H1 (cell line): ENCODE results near the gene RTP1. TPM values are rescaled to one million over a fixed set of nuclear protein-coding genes. Genes with fewer than 3 reads are reported as not detected.

ENCODE experiments used
- CTCF ChIA-PET: fragments of 300-600 bp; sonication (Branson Sonifier 250); formaldehyde crosslinking; loops from one replicate; lab custom pipeline; 2021; ENCODE audit not compliant: partially characterized antibody; lab: Charles Lee
- POLR2A ChIA-PET: fragments of 300-600 bp; sonication (Branson Sonifier 250); formaldehyde crosslinking; loops from one replicate; lab custom pipeline; 2021; ENCODE audit warnings: inconsistent platforms; ENCODE audit not compliant: partially characterized antibody; lab: Charles Lee
- DNase-seq, 2 experiments: peaks; one replicate each; pipeline versions ENCODE4 v3.0.0 to v3.0.0-alpha.2; 2010 to 2022; ENCODE audit warnings: low spot score in 2 of 2, low read depth in 1 of 2, mixed read lengths in 1 of 2
- FAIRE-seq: peaks from 2 replicates; lab custom pipeline; 2011; peaks lifted over from hg19 to GRCh38; lab: Jason Lieb, UNC
- H2AFZ ChIP-seq: 2 replicates; pipeline ENCODE4 v1.8.1; 2012; ENCODE audit warnings: low read length, inconsistent platforms
- H2AK5ac ChIP-seq: 2 replicates; pipeline ENCODE4 v1.6.1; 2013; ENCODE audit warnings: low read depth, low read length
- H2BK120ac ChIP-seq: replicated peaks from 2 replicates; pipeline ENCODE3; 2013; ENCODE audit warnings: low read depth, low read length, inconsistent platforms
- H2BK12ac ChIP-seq: 2 replicates; pipeline ENCODE4 v1.6.1; 2013; ENCODE audit warnings: low read depth, low read length
- H2BK15ac ChIP-seq: 2 replicates; pipeline ENCODE4 v1.6.1; 2013; ENCODE audit warnings: low read length
- H2BK20ac ChIP-seq: 2 replicates; pipeline ENCODE4 v1.6.1; 2013; ENCODE audit warnings: low read length
- H2BK5ac ChIP-seq: 2 replicates; pipeline ENCODE4 v1.6.1; 2013; ENCODE audit warnings: low read depth, low read length
- H3K14ac ChIP-seq: 2 replicates; pipeline ENCODE4 v1.6.1; 2013; ENCODE audit warnings: inconsistent platforms; ENCODE audit not compliant: insufficient read length
- H3K18ac ChIP-seq: 2 replicates; pipeline ENCODE4 v1.6.1; 2013; ENCODE audit warnings: low read length; ENCODE audit errors: extremely low read depth
- H3K23ac ChIP-seq: 2 replicates; pipeline ENCODE4 v1.6.1; 2013; ENCODE audit warnings: inconsistent platforms; ENCODE audit not compliant: insufficient read length
- H3K23me2 ChIP-seq: 2 replicates; pipeline ENCODE4 v1.6.1; 2013; ENCODE audit warnings: low read depth, low read length
- H3K27ac ChIP-seq: 2 replicates; pipeline ENCODE4 v1.6.1; 2011; ENCODE audit warnings: low read depth, low read length, inconsistent platforms
- H3K27me3 ChIP-seq, 4 experiments: replicated peaks in 1 of 4; 1 replicate in 1 of 4; 2 replicates in 3 of 4; pipeline versions ENCODE4 v1.6.1 to v1.8.1; 2011 to 2013; ENCODE audit warnings: low read length in 3 of 4, mild to moderate bottlenecking in 3 of 4, inconsistent platforms in 2 of 4, mixed read lengths in 2 of 4, moderate library complexity in 1 of 4; ENCODE audit not compliant: control insufficient read depth in 3 of 4, insufficient read depth in 3 of 4; ENCODE audit errors: extremely low read depth in 1 of 4
- H3K36me3 ChIP-seq, 4 experiments: 2 replicates each; pipeline versions ENCODE4 v1.6.1 to v1.8.1; 2011 to 2013; ENCODE audit warnings: mild to moderate bottlenecking in 4 of 4, low read length in 3 of 4, moderate library complexity in 2 of 4, control low read depth in 1 of 4, inconsistent platforms in 1 of 4; ENCODE audit not compliant: insufficient read depth in 4 of 4, control insufficient read depth in 2 of 4
- H3K4ac ChIP-seq: replicated peaks from 2 replicates; pipeline ENCODE3; 2013; ENCODE audit warnings: low read length, low read depth, mixed read lengths, inconsistent platforms; ENCODE audit not compliant: insufficient read length
- H3K4me1 ChIP-seq, 4 experiments: replicated peaks in 1 of 4; 1 replicate in 1 of 4; 2 replicates in 3 of 4; pipeline versions ENCODE4 v1.6.1 to v1.8.1; 2011 to 2013; ENCODE audit warnings: low read length in 3 of 4, inconsistent platforms in 2 of 4, mixed read lengths in 1 of 4; ENCODE audit not compliant: insufficient read depth in 4 of 4, control insufficient read depth in 3 of 4
- H3K4me2 ChIP-seq, 2 experiments: 2 replicates each; pipeline versions ENCODE4 v1.6.1 to v1.8.1; 2011 to 2013; ENCODE audit warnings: low read depth in 2 of 2, low read length in 2 of 2, control low read depth in 1 of 2, inconsistent platforms in 1 of 2, mild to moderate bottlenecking in 1 of 2; ENCODE audit not compliant: insufficient read depth in 1 of 2
- H3K4me3 ChIP-seq, 4 experiments: fragments of 200-600, 300-600 bp in 1 of 4; sonication (generic), shearing (Covaris generic), sonication (Bioruptor Twin) in 1 of 4; 2 replicates each; pipeline versions ENCODE4 v1.5.1 to v1.8.1; 2011 to 2016; ENCODE audit warnings: low read length in 4 of 4, low read depth in 3 of 4, control low read depth in 2 of 4, inconsistent platforms in 2 of 4, mild to moderate bottlenecking in 2 of 4, mixed read lengths in 1 of 4, moderate library complexity in 1 of 4; ENCODE audit not compliant: insufficient read depth in 2 of 4; ENCODE audit errors: extremely low read depth in 1 of 4
- H3K56ac ChIP-seq: replicated peaks from 2 replicates; pipeline ENCODE3; 2013; ENCODE audit warnings: low read depth, mild to moderate bottlenecking, mixed read lengths, low read length, inconsistent platforms; ENCODE audit not compliant: insufficient read length
- H3K79me1 ChIP-seq: 2 replicates; pipeline ENCODE4 v1.6.1; 2013; ENCODE audit warnings: low read depth, low read length, control low read depth
- H3K79me2 ChIP-seq, 2 experiments: 2 replicates each; pipeline versions ENCODE4 v1.6.1 to v1.8.1; 2012 to 2013; ENCODE audit warnings: low read length in 2 of 2, mild to moderate bottlenecking in 2 of 2, inconsistent platforms in 1 of 2; ENCODE audit not compliant: insufficient read depth in 2 of 2, control insufficient read depth in 1 of 2
- H3K9ac ChIP-seq, 4 experiments: replicated peaks in 1 of 4; 1 replicate in 1 of 4; 2 replicates in 3 of 4; pipeline versions ENCODE4 v1.6.1 to v1.8.1; 2011 to 2013; ENCODE audit warnings: low read depth in 3 of 4, low read length in 3 of 4, control low read depth in 2 of 4, mild to moderate bottlenecking in 2 of 4, moderate library complexity in 2 of 4, inconsistent platforms in 1 of 4; ENCODE audit errors: extremely low read depth in 1 of 4
- H3K9me3 ChIP-seq, 2 experiments: 2 replicates each; pipeline versions ENCODE4 v1.6.1 to v1.8.1; 2012 to 2013; ENCODE audit warnings: mild to moderate bottlenecking in 2 of 2, moderate library complexity in 2 of 2, control low read depth in 1 of 2, inconsistent platforms in 1 of 2, low read depth in 1 of 2, low read length in 1 of 2, mixed read lengths in 1 of 2; ENCODE audit not compliant: insufficient read depth in 2 of 2
- H4K20me1 ChIP-seq, 2 experiments: replicated peaks in 1 of 2; 2 replicates each; pipeline versions ENCODE3 to v1.8.1; 2011 to 2013; ENCODE audit warnings: inconsistent platforms in 2 of 2, low read length in 2 of 2, mild to moderate bottlenecking in 1 of 2; ENCODE audit not compliant: insufficient read depth in 2 of 2, control insufficient read depth in 1 of 2
- H4K5ac ChIP-seq: 2 replicates; pipeline ENCODE4 v1.6.1; 2013; ENCODE audit warnings: low read length, low read depth, mixed read lengths, inconsistent platforms; ENCODE audit not compliant: insufficient read length
- H4K8ac ChIP-seq: 2 replicates; pipeline ENCODE4 v1.8.0; 2013; ENCODE audit warnings: mild to moderate bottlenecking, moderate library complexity, low read length, inconsistent platforms; ENCODE audit not compliant: insufficient read depth; ENCODE audit errors: extremely low read depth
- H4K91ac ChIP-seq: replicated peaks from 2 replicates; pipeline ENCODE3; 2013; ENCODE audit warnings: low read length, mixed read lengths, inconsistent platforms; ENCODE audit not compliant: insufficient read length
- CEBPB ChIP-seq: IDR thresholded peaks from 2 replicates; pipeline ENCODE4 v1.6.1; 2012; ENCODE audit warnings: low read depth, low read length
- CTBP2 ChIP-seq: IDR thresholded peaks from 2 replicates; pipeline ENCODE4 v1.7.0; 2011; ENCODE audit warnings: borderline replicate concordance, mild to moderate bottlenecking, moderate library complexity, mixed read lengths, low read length; ENCODE audit not compliant: insufficient read depth, insufficient read length
- CTCF ChIP-seq, 3 experiments: IDR thresholded peaks; 1 replicate in 2 of 3; 2 replicates in 1 of 3; pipeline versions ENCODE4 v1.5.1 to v1.6.1; 2011; ENCODE audit warnings: low read length in 3 of 3, mild to moderate bottlenecking in 3 of 3, inconsistent platforms in 2 of 3, low read depth in 1 of 3, moderate library complexity in 1 of 3; ENCODE audit not compliant: insufficient read depth in 1 of 3; ENCODE audit errors: control extremely low read depth in 1 of 3
- EGR1 ChIP-seq: IDR thresholded peaks from 2 replicates; pipeline ENCODE4 v1.6.1; 2011; ENCODE audit warnings: low read depth, low read length, borderline replicate concordance
- KDM4A ChIP-seq: IDR thresholded peaks from one replicate; pipeline ENCODE4 v1.7.1; 2012; ENCODE audit warnings: low read depth, mild to moderate bottlenecking, moderate library complexity, low read length, inconsistent platforms; ENCODE audit not compliant: severe bottlenecking
- KDM5A ChIP-seq: fragments of 200-600 bp; IDR thresholded peaks from 2 replicates; pipeline ENCODE4 v1.7.1; 2012; ENCODE audit warnings: mild to moderate bottlenecking, low read length, inconsistent platforms, mixed read lengths
- NRF1 ChIP-seq: IDR thresholded peaks from 2 replicates; pipeline ENCODE4 v1.6.1; 2011; ENCODE audit warnings: mild to moderate bottlenecking, low read depth, low read length, improper control_type of control experiment
- POLR2AphosphoS5 ChIP-seq: IDR thresholded peaks from 2 replicates; pipeline ENCODE4 v1.6.1; 2011; ENCODE audit warnings: low read depth, low read length
- SIRT6 ChIP-seq: IDR thresholded peaks from one replicate; pipeline ENCODE4 v1.7.1; 2012; ENCODE audit warnings: low read length, inconsistent platforms
- SRF ChIP-seq: IDR thresholded peaks from 2 replicates; pipeline ENCODE4 v1.6.1; 2011; ENCODE audit warnings: mild to moderate bottlenecking, low read depth, low read length, moderate library complexity
- SUZ12 ChIP-seq: fragments of 200-600 bp; sonication (generic); IDR thresholded peaks from 2 replicates; pipeline ENCODE4 v1.6.1; 2012; ENCODE audit warnings: mild to moderate bottlenecking, inconsistent platforms, low read length, moderate library complexity, mixed read lengths
- YY1 ChIP-seq: IDR thresholded peaks from 2 replicates; pipeline ENCODE4 v1.6.1; 2011; ENCODE audit warnings: low read depth, mild to moderate bottlenecking, low read length
- WGBS, 2 experiments: shearing (Covaris generic) in 1 of 2; methylation state at CpG; one replicate each; pipeline versions ENCODE4 v1.1.6 to v1.1.7; 2013 to 2015; ENCODE audit warnings: low lambda C conversion rate in 2 of 2, mixed read lengths in 2 of 2, inconsistent platforms in 1 of 2, low coverage in 1 of 2, missing lambda C conversion rate in 1 of 2; ENCODE audit not compliant: insufficient replicate concordance in 2 of 2, insufficient coverage in 1 of 2, insufficient read length in 1 of 2; ENCODE audit errors: extremely low coverage in 1 of 2, missing lambda C conversion rate in 1 of 2; 5-methylcytosine and 5-hydroxymethylcytosine counted together
- polyA plus RNA-seq, 7 experiments: library from polyadenylated mRNA; depleted of rRNA in 3 of 7; stranded (reverse) in 5 of 7; unstranded in 2 of 7; fragments of >200 nt in 5 of 7; fragments of 200-250 nt in 2 of 7; gene quantifications; 1 replicate in 5 of 7; 2 replicates in 1 of 7; 4 replicates in 1 of 7; pipeline versions ENCODE4 v1.2.1 to v1.2.3, GENCODE V29; 2011 to 2013; ENCODE audit warnings: missing spikeins in 2 of 7, mixed read lengths in 2 of 7
- total RNA-seq: library from RNA; stranded (reverse); fragmentation: NEBNext Ultra II Directional; extraction: Animal tissue kit (Norgen Biotek cat#: 25700); gene quantifications from 2 replicates; pipeline ENCODE4 v1.2.1, GENCODE V29; 2021

RTP1 gene
- total and polyA plus RNA-seq, 2 of the 8 experiments (the other 6 are each of a cell fraction or from before 2014, with no cell fraction given), result 2.9 to 3.0 TPM

GRCh38 chr3:187191271-187191670 lies 6.0 kb upstream of the RTP1 start:
- Histone ChIP-seq H3K14ac (no peak overlapping the region), H3K56ac (no peak overlapping the region), H2BK20ac (no peak overlapping the region), H3K23ac (no peak overlapping the region), H3K4me3 (no peak overlapping the region), H3K36me3 (no peaks in the 10 kb centered on the region), H2BK120ac (no peak overlapping the region), H2AK5ac (no peak overlapping the region), H2BK5ac (no peak overlapping the region), H3K4ac (no peak overlapping the region), H3K79me1 (no peaks in the 10 kb centered on the region), H3K4me2 (no peak overlapping the region), H2BK15ac (no peak overlapping the region), H3K27ac (no peak overlapping the region), H3K27me3 (no peaks in the 10 kb centered on the region; a peak in 1 of 7 replicates), H4K5ac (no peak overlapping the region), H3K18ac (no peak overlapping the region), H3K23me2 (no peaks in the 10 kb centered on the region), H4K20me1 (no peaks in the 10 kb centered on the region), H4K8ac (no peak overlapping the region), H3K9me3 (no peaks in the 10 kb centered on the region; a peak in 1 of 4 replicates), H2BK12ac (no peak overlapping the region), H3K9ac (no peak overlapping the region), H2AFZ (no peak overlapping the region), H3K4me1 (peaks cover 4 to 12% (median 11%) of the 10 kb centered on the region in 4 experiments; a peak in 6 of 7 replicates), H3K79me2 (no peaks in the 10 kb centered on the region), H4K91ac (no peak overlapping the region)
- DNase-seq (no peak), FAIRE-seq (no peak)
- ChIA-PET POLR2A (interaction anchor here (0.8 to 1.2 kb wide), 2 partner anchors 9 to 17 kb away, joined by 3 read pairs; no protein-coding TSS in a partner anchor), CTCF (interaction anchor here (0.6 to 1.6 kb wide), 3 partner anchors 29 to 41 kb away, joined by 3 read pairs; no protein-coding TSS in a partner anchor)
- 86% methylated on average over 1 of the region's 1 CpG; no CpG with 5 or more reads in 1 of the 2 experiments for WGBS, 2 experiments
- TF ChIP-seq POLR2AphosphoS5 (no peak), YY1 (no peak), KDM4A (no peak), KDM5A (no peak), CEBPB (no peak), SUZ12 (no peak), NRF1 (no peak), CTCF (IDR thresholded peaks at IDR 0.05; ENCODE audit: control extremely low read depth in 1 of 3, insufficient read depth in 1 of 3, low read depth in 1 of 3, low read length in 3 of 3) (no peak), EGR1 (no peak), SIRT6 (no peak), SRF (no peak), CTBP2 (no peak)
